Duodenal mucosa (tissue), 2 donors: ENCODE data around the gene MARCHF6.
A peak's percentile ranks its signal among the peaks of the same experiment; 100 is the strongest.

ENCODE experiments used
- H3K27ac ChIP-seq: one replicate; pipeline ENCODE4 v1.7.0; 2013; ENCODE audit warnings: low read depth, low read length
- H3K27me3 ChIP-seq, 2 donors: one replicate each; pipeline ENCODE4 v1.7.0; 2013; ENCODE audit warnings: low read length in 2 of 2, control low read depth in 1 of 2; ENCODE audit not compliant: insufficient read depth in 2 of 2, control insufficient read depth in 1 of 2
- H3K36me3 ChIP-seq, 2 donors: one replicate each; pipeline ENCODE4 v1.7.0; 2013; ENCODE audit warnings: low read length in 2 of 2, control low read depth in 1 of 2; ENCODE audit not compliant: insufficient read depth in 2 of 2, control insufficient read depth in 1 of 2
- H3K4me1 ChIP-seq, 2 donors: one replicate each; pipeline ENCODE4 v1.7.0; 2013; ENCODE audit warnings: low read length in 2 of 2, control low read depth in 1 of 2; ENCODE audit not compliant: insufficient read depth in 2 of 2, control insufficient read depth in 1 of 2
- H3K4me3 ChIP-seq, 2 donors: one replicate each; pipeline ENCODE4 v1.7.0; 2013; ENCODE audit warnings: low read length in 2 of 2, low read depth in 1 of 2
- H3K9ac ChIP-seq, 2 donors: one replicate each; pipeline ENCODE4 v1.7.0; 2013; ENCODE audit warnings: low read length in 2 of 2, low read depth in 1 of 2
- H3K9me3 ChIP-seq, 2 donors: one replicate each; pipeline ENCODE4 v1.7.0; 2013; ENCODE audit warnings: low read length in 2 of 2, control low read depth in 1 of 2; ENCODE audit not compliant: control insufficient read depth in 1 of 2

MARCHF6 gene, protein sequence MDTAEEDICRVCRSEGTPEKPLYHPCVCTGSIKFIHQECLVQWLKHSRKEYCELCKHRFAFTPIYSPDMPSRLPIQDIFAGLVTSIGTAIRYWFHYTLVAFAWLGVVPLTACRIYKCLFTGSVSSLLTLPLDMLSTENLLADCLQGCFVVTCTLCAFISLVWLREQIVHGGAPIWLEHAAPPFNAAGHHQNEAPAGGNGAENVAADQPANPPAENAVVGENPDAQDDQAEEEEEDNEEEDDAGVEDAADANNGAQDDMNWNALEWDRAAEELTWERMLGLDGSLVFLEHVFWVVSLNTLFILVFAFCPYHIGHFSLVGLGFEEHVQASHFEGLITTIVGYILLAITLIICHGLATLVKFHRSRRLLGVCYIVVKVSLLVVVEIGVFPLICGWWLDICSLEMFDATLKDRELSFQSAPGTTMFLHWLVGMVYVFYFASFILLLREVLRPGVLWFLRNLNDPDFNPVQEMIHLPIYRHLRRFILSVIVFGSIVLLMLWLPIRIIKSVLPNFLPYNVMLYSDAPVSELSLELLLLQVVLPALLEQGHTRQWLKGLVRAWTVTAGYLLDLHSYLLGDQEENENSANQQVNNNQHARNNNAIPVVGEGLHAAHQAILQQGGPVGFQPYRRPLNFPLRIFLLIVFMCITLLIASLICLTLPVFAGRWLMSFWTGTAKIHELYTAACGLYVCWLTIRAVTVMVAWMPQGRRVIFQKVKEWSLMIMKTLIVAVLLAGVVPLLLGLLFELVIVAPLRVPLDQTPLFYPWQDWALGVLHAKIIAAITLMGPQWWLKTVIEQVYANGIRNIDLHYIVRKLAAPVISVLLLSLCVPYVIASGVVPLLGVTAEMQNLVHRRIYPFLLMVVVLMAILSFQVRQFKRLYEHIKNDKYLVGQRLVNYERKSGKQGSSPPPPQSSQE

GRCh38 chr5:10353241-10354047, at the start of gene MARCHF6:
Gene MARCHF6 (plus strand): TSS chr5:10353695. CDS start chr5:10353899, 204 bp downstream.
- Histone ChIP-seq H3K36me3 (no peaks in the 10 kb centered on the region), H3K27ac (peak within 1 kb of the TSS; percentile 97), H3K4me3 (peak within 1 kb of the TSS; percentile 88 to 97), H3K27me3 (no peaks in the 10 kb centered on the region), H3K9ac (peak within 1 kb of the TSS; percentile 87 to 98), H3K4me1 (peaks cover 25 to 30% of the 10 kb centered on the region in 2 donors), H3K9me3 (no peaks in the 10 kb centered on the region)

DNA sequence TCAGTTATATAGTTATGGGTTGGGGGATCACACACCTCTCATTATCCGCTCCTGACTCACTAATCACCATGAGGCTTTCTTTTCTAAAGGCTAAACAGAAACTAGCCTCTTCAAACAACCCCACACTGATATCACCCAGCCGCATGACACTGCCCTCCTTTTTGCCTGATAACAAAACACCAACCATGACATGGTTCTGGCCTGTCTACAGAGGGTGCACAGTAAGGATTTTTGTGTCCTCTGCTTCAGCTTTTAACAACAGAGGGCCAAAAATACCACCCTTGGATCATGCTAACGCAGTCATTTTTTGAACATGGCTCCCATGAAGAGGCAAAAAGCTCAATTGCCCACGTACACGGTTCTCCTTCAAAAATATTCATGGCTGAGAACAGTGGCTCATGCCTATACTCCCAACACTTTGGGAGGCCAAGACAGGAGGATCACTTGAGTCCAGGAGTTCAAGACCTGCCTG, 49.8 kb upstream of the MARCHF6 start:
- no peaks in the 10 kb centered on the region for H3K9me3 ChIP-seq
- H3K27me3 ChIP-seq, result no peaks in the 10 kb centered on the region
- peak overlapping the region; percentile 7 to 39 for H3K9ac ChIP-seq
- H3K4me3 ChIP-seq, result peak overlapping the region in 1 of 2 donors; percentile 5
- H3K27ac ChIP-seq, result peak overlapping the region; percentile 68
- H3K36me3 ChIP-seq, result peaks cover 0 to 3% of the 10 kb centered on the region in 2 donors
- peaks cover 38 to 53% of the 10 kb centered on the region in 2 donors for H3K4me1 ChIP-seq

- Histone ChIP-seq H3K9me3 (no peaks in the 10 kb centered on the region), H3K36me3 (peaks cover 0 to 3% of the 10 kb centered on the region in 2 donors), H3K4me3 (peak overlapping the region; percentile 31 to 53), H3K27me3 (no peaks in the 10 kb centered on the region), H3K4me1 (peaks cover 39 to 43% of the 10 kb centered on the region in 2 donors), H3K9ac (peak overlapping the region in 1 of 2 donors; percentile 51), H3K27ac (peak overlapping the region; percentile 30)
Observed at GRCh38 chr5:10304932-10305331, 48.6 kb upstream of the MARCHF6 start.

DNA sequence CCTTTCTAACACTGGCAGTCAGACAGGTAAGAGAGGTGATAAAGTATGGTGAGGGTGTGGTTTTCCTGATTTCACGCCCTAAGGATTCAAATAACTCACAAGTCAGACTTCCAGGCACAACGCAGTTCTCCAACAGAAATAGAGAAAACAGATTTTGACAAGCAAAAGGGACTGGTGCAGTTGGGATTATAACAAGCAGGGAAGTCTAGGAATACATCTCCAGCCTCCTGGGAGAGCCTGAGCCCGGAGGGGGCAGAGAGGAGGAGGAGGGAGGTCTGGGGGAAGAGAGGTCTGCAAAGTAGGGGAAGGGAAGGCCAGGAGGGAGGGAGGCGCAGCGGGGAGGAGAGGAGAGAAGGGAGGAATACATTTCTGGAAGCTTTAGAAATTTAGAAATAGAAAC, 47.4 kb upstream of the MARCHF6 start:
- Histone ChIP-seq H3K4me1 (peaks cover 35 to 44% of the 10 kb centered on the region in 2 donors), H3K36me3 (peaks cover 0 to 3% of the 10 kb centered on the region in 2 donors), H3K4me3 (peak overlapping the region; percentile 85), H3K27ac (peak overlapping the region; percentile 92), H3K9me3 (no peaks in the 10 kb centered on the region), H3K9ac (peak overlapping the region; percentile 43 to 88), H3K27me3 (no peaks in the 10 kb centered on the region)

DNA sequence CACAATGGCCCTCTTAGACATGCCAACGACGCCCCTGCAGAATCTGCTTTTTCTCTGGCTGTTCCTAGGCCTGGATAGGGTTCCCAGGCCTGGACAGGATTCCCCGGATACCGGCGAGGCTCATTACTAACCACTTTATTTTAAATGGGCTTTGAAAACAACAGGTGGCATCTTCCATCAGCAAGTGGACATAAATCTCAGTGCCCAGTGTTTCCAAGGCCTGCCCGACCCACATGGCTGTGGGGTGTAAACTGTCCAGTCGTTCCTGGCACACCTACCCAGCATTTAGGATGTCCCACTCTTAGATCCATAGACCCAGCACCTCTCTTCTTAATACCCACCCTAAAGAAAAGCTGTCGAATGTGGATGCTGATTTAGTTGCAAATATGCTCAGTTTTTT, 46.7 kb upstream of the MARCHF6 start:
- H3K27ac ChIP-seq, result peak overlapping the region; percentile 92
- peaks cover 35 to 44% of the 10 kb centered on the region in 2 donors for H3K4me1 ChIP-seq
- no peaks in the 10 kb centered on the region for H3K27me3 ChIP-seq
- H3K36me3 ChIP-seq, result peaks cover 0 to 3% of the 10 kb centered on the region in 2 donors
- no peaks in the 10 kb centered on the region for H3K9me3 ChIP-seq
- H3K4me3 ChIP-seq, result peak overlapping the region; percentile 85
- peak overlapping the region; percentile 43 to 88 for H3K9ac ChIP-seq

GRCh38 chr5:10307206-10308148, 46.0 kb upstream of the MARCHF6 start, which contains the start of gene CMBL:
Gene CMBL (minus strand): TSS chr5:10307902. CDS start chr5:10290762, 17,140 bp downstream.
- Histone ChIP-seq H3K4me3 (peak within 1 kb of the TSS; percentile 85), H3K36me3 (peaks cover 0 to 3% of the 10 kb centered on the region in 2 donors), H3K9me3 (no peaks in the 10 kb centered on the region), H3K27me3 (no peaks in the 10 kb centered on the region), H3K9ac (peak within 1 kb of the TSS; percentile 43 to 88), H3K27ac (peak within 1 kb of the TSS; percentile 92), H3K4me1 (peaks cover 34 to 40% of the 10 kb centered on the region in 2 donors)

- Histone ChIP-seq H3K27ac (no peak overlapping the region), H3K9ac (no peak overlapping the region), H3K4me1 (peaks cover 22 to 26% of the 10 kb centered on the region in 2 donors), H3K36me3 (peaks cover 0 to 3% of the 10 kb centered on the region in 2 donors), H3K9me3 (no peaks in the 10 kb centered on the region), H3K27me3 (no peaks in the 10 kb centered on the region), H3K4me3 (no peak overlapping the region)
Observed at GRCh38 chr5:10308844-10309243, 44.7 kb upstream of the MARCHF6 start.

DNA sequence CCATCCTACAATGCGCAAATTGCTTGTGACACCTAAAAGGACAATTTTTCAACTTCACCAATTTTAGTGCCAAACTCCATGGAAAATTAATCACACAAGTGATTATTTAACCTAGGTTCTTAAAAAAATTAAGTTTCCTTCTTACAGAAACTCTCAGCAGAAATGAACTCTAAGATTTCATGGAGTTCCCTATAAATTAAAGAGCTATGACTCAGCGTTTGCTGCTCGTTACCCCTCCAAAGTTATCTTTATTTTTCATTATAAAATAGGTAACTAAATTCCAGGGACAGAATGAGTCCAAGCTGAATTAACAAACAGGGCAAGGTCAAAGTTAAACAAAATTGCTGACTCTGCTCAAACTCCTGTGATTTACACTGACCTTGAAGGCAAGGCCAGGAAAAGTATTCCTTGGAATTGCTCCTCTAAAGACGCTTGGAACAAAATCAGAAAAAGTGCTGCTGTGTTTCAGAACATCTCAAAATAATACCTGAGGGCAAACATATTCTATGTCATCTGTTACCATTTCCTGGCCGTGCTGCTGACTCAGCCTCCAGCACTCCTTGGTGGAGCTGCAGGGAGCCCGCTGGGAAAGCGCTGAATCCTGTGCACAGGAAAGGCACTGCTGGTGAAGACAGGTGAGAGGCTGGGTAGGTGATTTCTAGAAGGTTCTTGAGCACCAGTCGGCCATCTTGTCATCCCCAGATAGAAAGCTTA, 43.3 kb upstream of the MARCHF6 start:
- Histone ChIP-seq H3K4me3 (no peak overlapping the region), H3K36me3 (no peaks in the 10 kb centered on the region), H3K9me3 (no peaks in the 10 kb centered on the region), H3K9ac (no peak overlapping the region), H3K27me3 (no peaks in the 10 kb centered on the region), H3K27ac (no peak overlapping the region), H3K4me1 (peaks cover 8 to 13% of the 10 kb centered on the region in 2 donors)
